HEK293T (cell line): ENCODE results near the gene ZNF536.

Source experiments
- ARNT ChIP-seq: fragments of 450-650 bp; IDR thresholded peaks from 2 replicates; pipeline ENCODE4 v1.6.1; 2017; ENCODE audit warnings: mild to moderate bottlenecking
- BHLHE40 ChIP-seq: fragments of 450-650 bp; IDR thresholded peaks from 2 replicates; pipeline ENCODE4 v1.6.1; 2016; ENCODE audit warnings: mild to moderate bottlenecking, moderate library complexity, borderline replicate concordance
- ELF4 ChIP-seq: fragments of 450-650 bp; IDR thresholded peaks from 2 replicates; pipeline ENCODE4 v1.6.1; 2017; ENCODE audit warnings: antibody characterized with exemption
- FOXA1 ChIP-seq: fragments of 450-650 bp; IDR thresholded peaks from 2 replicates; pipeline ENCODE4 v1.6.1; 2016; ENCODE audit warnings: mild to moderate bottlenecking
- FOXK2 ChIP-seq: fragments of 450-650 bp; IDR thresholded peaks from 2 replicates; pipeline ENCODE4 v1.6.1; 2016; ENCODE audit warnings: mild to moderate bottlenecking
- L3MBTL2 ChIP-seq: fragments of 450-650 bp; conservative IDR thresholded peaks from 2 replicates; pipeline ENCODE4 v1.6.1; 2016; ENCODE audit warnings: mild to moderate bottlenecking
- LEF1 ChIP-seq: fragments of 450-650 bp; IDR thresholded peaks from 2 replicates; pipeline ENCODE4 v1.6.1; 2017; ENCODE audit warnings: mild to moderate bottlenecking, borderline replicate concordance
- SP1 ChIP-seq: fragments of 450-650 bp; IDR thresholded peaks from 2 replicates; pipeline ENCODE4 v1.6.1; 2017
- SUZ12 ChIP-seq: fragments of 450-650 bp; IDR thresholded peaks from 2 replicates; pipeline ENCODE4 v1.6.1; 2016; ENCODE audit warnings: mild to moderate bottlenecking
- TARDBP ChIP-seq: fragments of 450-650 bp; IDR thresholded peaks from 2 replicates; pipeline ENCODE4 v1.6.1; 2016
- ZNF384 ChIP-seq: fragments of 450-650 bp; IDR thresholded peaks from 2 replicates; pipeline ENCODE4 v1.6.1; 2016

DNA sequence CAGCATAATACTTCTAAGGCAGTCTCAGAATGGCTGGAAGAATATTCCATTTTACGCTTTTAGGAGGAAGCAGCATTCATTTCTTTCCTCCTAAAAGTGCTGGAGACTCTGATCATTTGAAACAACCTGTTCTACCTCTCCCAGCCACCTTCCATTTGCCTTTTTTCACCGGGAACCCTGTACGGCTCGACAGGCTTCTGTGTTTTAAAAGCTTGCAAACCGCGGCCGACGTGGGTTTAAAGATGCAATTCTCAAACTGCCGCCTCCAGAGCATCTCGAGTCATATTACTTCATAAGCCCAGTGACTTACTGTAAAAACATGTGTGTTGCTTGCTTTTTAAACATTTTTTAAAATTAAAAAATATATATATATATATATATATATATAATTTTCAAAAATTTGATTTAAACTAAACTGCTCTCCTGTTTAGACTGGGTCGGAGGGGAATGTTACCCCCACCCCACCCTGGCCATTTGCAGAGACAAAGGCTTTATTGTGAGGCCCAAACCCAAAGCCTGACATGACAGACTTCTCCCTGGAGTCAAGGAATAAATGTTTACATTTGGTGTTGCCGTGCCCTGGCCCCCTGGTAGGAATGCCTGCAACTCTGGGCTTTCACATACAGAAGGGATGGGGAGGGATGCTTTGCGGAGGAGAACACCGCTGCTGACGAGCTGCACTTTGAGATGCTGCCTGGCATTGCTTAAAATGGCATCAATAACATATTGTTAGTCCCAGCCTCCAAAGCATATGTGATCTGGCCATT is 30.4 kb downstream of the ZNF536 start:
- no peak for TF ChIP-seq SP1
- no peak for TF ChIP-seq ZNF384
- no peak for TF ChIP-seq FOXK2
- TF ChIP-seq ARNT = no peak
- TF ChIP-seq SUZ12 = no peak
- TF ChIP-seq L3MBTL2 = no peak
- TF ChIP-seq FOXA1 = no peak
- no peak for TF ChIP-seq LEF1
- no peak for TF ChIP-seq TARDBP
- TF ChIP-seq BHLHE40 = no peak
- no peak for TF ChIP-seq ELF4
